ENCODE data around the gene MYO3B. TPM values are rescaled to one million over a fixed set of nuclear protein-coding genes. Genes with fewer than 3 reads are reported as not detected.

Gene MYO3B
- total RNA-seq, 2 experiments from 2014 or later = not detected

GRCh38 chr2:170163411-170164065, 14.4 kb upstream of the MYO3B start:
- TF ChIP-seq CTCF (conservative IDR thresholded peaks at IDR 0.05; ENCODE audit: low read length) = no peak
- TF ChIP-seq EZH2phosphoT487 (IDR thresholded peaks at IDR 0.05; ENCODE audit: borderline replicate concordance, low read depth, low read length) = no peak
- H3K4me3 ChIP-seq (ENCODE audit: low read depth, low read length, poor library complexity, severe bottlenecking) = no peak overlapping the region
- ChIA-PET POLR2A (interaction anchor here (0.5 kb wide), 1 partner anchor 491 kb away, joined by 4 read pairs; no protein-coding TSS in a partner anchor), CTCF (ENCODE audit: unreplicated experiment) (interaction anchor here (0.5 kb wide), 1 partner anchor 83 kb away, joined by 5 read pairs; no protein-coding TSS in a partner anchor)
- H3K9me3 ChIP-seq (ENCODE audit: low read length) = no peaks in the 10 kb centered on the region
- H3K4me1 ChIP-seq (ENCODE audit: insufficient read depth, low read length, poor library complexity, severe bottlenecking) = no peaks in the 10 kb centered on the region
- H3K27ac ChIP-seq (ENCODE audit: low read depth, low read length, poor library complexity, severe bottlenecking) = no peak overlapping the region
- H2AFZ ChIP-seq (ENCODE audit: low read length) = no peak overlapping the region
- no peaks in the 10 kb centered on the region for H3K79me2 ChIP-seq (ENCODE audit: insufficient read depth, low read depth, low read length)
- intact Hi-C loops (cut with micrococcal nuclease; ENCODE audit: unreplicated experiment) = no loop called here
- no peaks in the 10 kb centered on the region for H3K9me2 ChIP-seq (ENCODE audit: insufficient read depth, low read length)
- no peaks in the 10 kb centered on the region for H4K20me1 ChIP-seq (ENCODE audit: insufficient read depth, low read length)
- H3K36me3 ChIP-seq (ENCODE audit: insufficient read depth, low read length) = no peaks in the 10 kb centered on the region
- no TSS peak for BruUV-seq (replicated peaks)
- H3K4me2 ChIP-seq (ENCODE audit: low read length) = no peak overlapping the region
- DNase-seq (ENCODE audit: low spot score) = no peak

GRCh38 chr2:170165129-170165528, 12.8 kb upstream of the MYO3B start:
- no peaks in the 10 kb centered on the region for H3K4me1 ChIP-seq (ENCODE audit: insufficient read depth, low read length, poor library complexity, severe bottlenecking)
- H3K27ac ChIP-seq (ENCODE audit: low read depth, low read length, poor library complexity, severe bottlenecking) = no peak overlapping the region
- intact Hi-C loops (cut with micrococcal nuclease; ENCODE audit: unreplicated experiment) = no loop called here
- H2AFZ ChIP-seq (ENCODE audit: low read length) = no peak overlapping the region
- POLR2A ChIA-PET = interaction anchor here (0.6 kb wide), 1 partner anchor 567 kb away, joined by 3 read pairs; no protein-coding TSS in a partner anchor
- H3K79me2 ChIP-seq (ENCODE audit: insufficient read depth, low read depth, low read length) = no peaks in the 10 kb centered on the region
- H3K4me2 ChIP-seq (ENCODE audit: low read length) = no peak overlapping the region
- H3K9me3 ChIP-seq (ENCODE audit: low read length) = no peaks in the 10 kb centered on the region
- no peak overlapping the region for H3K4me3 ChIP-seq (ENCODE audit: low read depth, low read length, poor library complexity, severe bottlenecking)
- no peak for TF ChIP-seq EZH2phosphoT487 (IDR thresholded peaks at IDR 0.05; ENCODE audit: borderline replicate concordance, low read depth, low read length)
- no peak for TF ChIP-seq CTCF (conservative IDR thresholded peaks at IDR 0.05; ENCODE audit: low read length)
- no peaks in the 10 kb centered on the region for H3K36me3 ChIP-seq (ENCODE audit: insufficient read depth, low read length)
- BruUV-seq (replicated peaks) = no TSS peak
- no peaks in the 10 kb centered on the region for H3K9me2 ChIP-seq (ENCODE audit: insufficient read depth, low read length)
- H4K20me1 ChIP-seq (ENCODE audit: insufficient read depth, low read length) = no peaks in the 10 kb centered on the region
- no peak for DNase-seq (ENCODE audit: low spot score)
- CTCF ChIA-PET (ENCODE audit: unreplicated experiment) = no interaction called here

DNA sequence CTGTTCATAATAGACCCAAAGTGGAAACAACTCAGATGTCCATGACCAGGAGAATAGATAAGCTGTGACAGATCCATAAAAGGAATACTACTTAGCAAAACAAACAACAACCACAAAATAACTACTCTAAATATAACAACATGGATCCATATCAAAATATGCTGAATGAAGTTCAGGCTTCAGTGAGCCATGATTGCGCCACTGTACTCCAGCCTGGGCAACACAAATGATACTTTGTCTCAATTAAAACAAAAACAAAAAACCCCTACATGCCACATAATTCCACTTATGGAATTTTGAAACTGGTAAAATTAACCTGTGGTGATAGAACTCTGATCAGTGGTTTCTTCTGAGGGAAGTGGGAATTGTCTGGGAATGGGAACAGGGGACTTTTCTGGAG, 11.2 kb upstream of the MYO3B start:
- no peak overlapping the region for H3K4me3 ChIP-seq (ENCODE audit: low read depth, low read length, poor library complexity, severe bottlenecking)
- no peak overlapping the region for H3K4me2 ChIP-seq (ENCODE audit: low read length)
- TF ChIP-seq CTCF (conservative IDR thresholded peaks at IDR 0.05; ENCODE audit: low read length) (no peak), EZH2phosphoT487 (IDR thresholded peaks at IDR 0.05; ENCODE audit: borderline replicate concordance, low read depth, low read length) (no peak)
- POLR2A ChIA-PET = no interaction called here
- H3K36me3 ChIP-seq (ENCODE audit: insufficient read depth, low read length) = no peaks in the 10 kb centered on the region
- no peaks in the 10 kb centered on the region for H3K4me1 ChIP-seq (ENCODE audit: insufficient read depth, low read length, poor library complexity, severe bottlenecking)
- CTCF ChIA-PET (ENCODE audit: unreplicated experiment) = no interaction called here
- no peaks in the 10 kb centered on the region for H3K9me2 ChIP-seq (ENCODE audit: insufficient read depth, low read length)
- no TSS peak for BruUV-seq (replicated peaks)
- no peaks in the 10 kb centered on the region for H3K79me2 ChIP-seq (ENCODE audit: insufficient read depth, low read depth, low read length)
- no peaks in the 10 kb centered on the region for H4K20me1 ChIP-seq (ENCODE audit: insufficient read depth, low read length)
- no peaks in the 10 kb centered on the region for H3K9me3 ChIP-seq (ENCODE audit: low read length)
- no peak for DNase-seq (ENCODE audit: low spot score)
- H2AFZ ChIP-seq (ENCODE audit: low read length) = no peak overlapping the region
- intact Hi-C loops (cut with micrococcal nuclease; ENCODE audit: unreplicated experiment) = no loop called here
- no peak overlapping the region for H3K27ac ChIP-seq (ENCODE audit: low read depth, low read length, poor library complexity, severe bottlenecking)
